ENCODE measurements around the gene PTK7. TPM values are rescaled to one million over a fixed set of nuclear protein-coding genes. Genes with fewer than 3 reads are reported as not detected.

The PTK7 gene
- total RNA-seq, 6 experiments from 2014 or later: 62.8 to 115 (median 66.7) TPM

- Mint-ChIP-seq H3K4me3 (no peak overlapping the region), H3K27ac (no peak overlapping the region), H3K4me1 (ENCODE audit: low read depth) (peaks cover 29% of the 10 kb centered on the region), H3K27me3 (ENCODE audit: insufficient read depth) (peaks cover 3% of the 10 kb centered on the region; the same call in 1 of the 2 replicates), H3K9me3 (no peaks in the 10 kb centered on the region), H3K36me3 (ENCODE audit: low read depth) (no peaks in the 10 kb centered on the region; the same call in 1 of the 2 replicates)
- TF ChIP-seq CTCF (IDR thresholded peaks at IDR 0.05): no peak
- DNase-seq: no peak
Measured at GRCh38 chr6:43082806-43083655, 6.9 kb downstream of the PTK7 start.

GRCh38 chr6:43086022-43086658 is 10.0 kb downstream of the PTK7 start:
- no peak overlapping the region for H3K27ac Mint-ChIP-seq
- no peak overlapping the region for H3K4me3 Mint-ChIP-seq
- H3K4me1 Mint-ChIP-seq (ENCODE audit: low read depth): peaks cover 42% of the 10 kb centered on the region
- H3K27me3 Mint-ChIP-seq (ENCODE audit: insufficient read depth): 0 out of 2 replicates have a peak, but pooled peaks cover 3% of the 10 kb centered on the region
- H3K36me3 Mint-ChIP-seq (ENCODE audit: low read depth): no peaks in the 10 kb centered on the region; the same call in 1 of the 2 replicates
- H3K9me3 Mint-ChIP-seq: no peaks in the 10 kb centered on the region
- no peak for DNase-seq
- TF ChIP-seq CTCF (IDR thresholded peaks at IDR 0.05): no peak

- Mint-ChIP-seq H3K27me3 (ENCODE audit: insufficient read depth) (no peaks in the 10 kb centered on the region), H3K4me1 (ENCODE audit: low read depth) (peaks cover 46% of the 10 kb centered on the region), H3K4me3 (no peak overlapping the region), H3K36me3 (ENCODE audit: low read depth) (no peaks in the 10 kb centered on the region), H3K27ac (no peak overlapping the region), H3K9me3 (no peaks in the 10 kb centered on the region)
- no peak for TF ChIP-seq CTCF (IDR thresholded peaks at IDR 0.05)
- no peak for DNase-seq
Measured at GRCh38 chr6:43088654-43089056, 12.5 kb downstream of the PTK7 start.

GRCh38 chr6:43089467-43089866 is 13.4 kb downstream of the PTK7 start:
- Mint-ChIP-seq H3K27ac (peak overlapping the region; percentile 34; the same call in 1 of the 2 replicates), H3K9me3 (no peaks in the 10 kb centered on the region), H3K27me3 (ENCODE audit: insufficient read depth) (no peaks in the 10 kb centered on the region; the same call in 1 of the 2 replicates), H3K36me3 (ENCODE audit: low read depth) (peaks cover 5% of the 10 kb centered on the region), H3K4me3 (no peak overlapping the region), H3K4me1 (ENCODE audit: low read depth) (peaks cover 53% of the 10 kb centered on the region)
- DNase-seq: no peak
- no peak for TF ChIP-seq CTCF (IDR thresholded peaks at IDR 0.05)

- H3K9me3 Mint-ChIP-seq: no peaks in the 10 kb centered on the region
- peaks cover 5% of the 10 kb centered on the region for H3K36me3 Mint-ChIP-seq (ENCODE audit: low read depth)
- no peak overlapping the region; the same call in 1 of the 2 replicates for H3K4me3 Mint-ChIP-seq
- peak; percentile 34 for DNase-seq
- H3K4me1 Mint-ChIP-seq (ENCODE audit: low read depth): peaks cover 53% of the 10 kb centered on the region
- H3K27ac Mint-ChIP-seq: peak overlapping the region; percentile 71; the same call in 1 of the 2 replicates
- no peak for TF ChIP-seq CTCF (IDR thresholded peaks at IDR 0.05)
- no peaks in the 10 kb centered on the region; the same call in 1 of the 2 replicates for H3K27me3 Mint-ChIP-seq (ENCODE audit: insufficient read depth)
Measured at GRCh38 chr6:43089874-43090558, 13.9 kb downstream of the PTK7 start.
